Hepatocyte (in vitro differentiated cells): ENCODE results near the gene TENT5D. TPM values are rescaled to one million over a fixed set of nuclear protein-coding genes. Genes with fewer than 3 reads are reported as not detected.

Source experiments
- DNase-seq: peaks from one replicate; pipeline ENCODE4 v3.0.0-alpha.2; 2016; ENCODE audit warnings: low spot score
- H2AFZ ChIP-seq: fragments of 200-600 bp; sonication (generic); 2 replicates; pipeline ENCODE4 v1.6.0; 2016; ENCODE audit warnings: antibody characterized with exemption, mild to moderate bottlenecking
- H3K27ac ChIP-seq: fragments of 200-600 bp; sonication (generic); 2 replicates; pipeline ENCODE4 v1.5.1; 2016; ENCODE audit warnings: mild to moderate bottlenecking
- H3K27me3 ChIP-seq: fragments of 200-600 bp; sonication (generic); 2 replicates; pipeline ENCODE4 v1.6.1; 2016
- H3K36me3 ChIP-seq: fragments of 200-600 bp; sonication (generic); replicated peaks from 2 replicates; pipeline ENCODE4 v1.5.1; 2016; ENCODE audit warnings: low read depth; ENCODE audit not compliant: insufficient read depth
- H3K4me1 ChIP-seq: fragments of 200-600 bp; sonication (generic); 2 replicates; pipeline ENCODE4 v1.5.1; 2016; ENCODE audit warnings: mild to moderate bottlenecking, moderate library complexity; ENCODE audit not compliant: insufficient read depth
- H3K4me2 ChIP-seq: fragments of 200-600 bp; sonication (generic); 2 replicates; pipeline ENCODE4 v1.6.0; 2016
- H3K4me3 ChIP-seq: fragments of 200-600 bp; sonication (generic); 2 replicates; pipeline ENCODE4 v1.5.1; 2016; ENCODE audit warnings: mild to moderate bottlenecking
- H3K79me2 ChIP-seq: fragments of 200-600 bp; sonication (generic); 2 replicates; pipeline ENCODE4 v1.6.0; 2017; ENCODE audit warnings: mild to moderate bottlenecking
- H3K9me2 ChIP-seq: fragments of 200-600 bp; sonication (generic); replicated peaks from 2 replicates; pipeline ENCODE4 v1.6.0; 2017; ENCODE audit warnings: mild to moderate bottlenecking; ENCODE audit not compliant: insufficient read depth
- H3K9me3 ChIP-seq: fragments of 200-600 bp; sonication (generic); 2 replicates; pipeline ENCODE4 v1.5.1; 2016; ENCODE audit warnings: low read depth, mild to moderate bottlenecking
- H4K20me1 ChIP-seq: fragments of 200-600 bp; sonication (generic); 2 replicates; pipeline ENCODE4 v1.6.0; 2016; ENCODE audit warnings: mild to moderate bottlenecking; ENCODE audit not compliant: insufficient read depth, poor library complexity, severe bottlenecking
- EZH2 ChIP-seq: fragments of 200-600 bp; sonication (generic); IDR thresholded peaks from 2 replicates; pipeline ENCODE4 v1.6.1; 2016; ENCODE audit warnings: antibody characterized with exemption, mild to moderate bottlenecking, borderline replicate concordance
- EZH2phosphoT487 ChIP-seq: fragments of 200-600 bp; sonication (generic); IDR thresholded peaks from one replicate; pipeline ENCODE4 v1.6.1; 2018; ENCODE audit warnings: antibody characterized with exemption, mild to moderate bottlenecking, low read depth, moderate library complexity; ENCODE audit not compliant: unreplicated experiment, severe bottlenecking
- WGBS: methylation state at CpG from one replicate; pipeline ENCODE4 v1.1.6; 2016; ENCODE audit warnings: low lambda C conversion rate; ENCODE audit errors: missing lambda C conversion rate; 5-methylcytosine and 5-hydroxymethylcytosine counted together
- polyA plus RNA-seq: library from polyadenylated mRNA; unstranded; fragments of >200 nt; fragmentation: Nextera tagmentation; extraction: Ambion mirVana; gene quantifications from 2 replicates; pipeline ENCODE4 v1.2.1, GENCODE V29; 2016
- total RNA-seq: library from RNA; depleted of rRNA; stranded (reverse); fragments of >200 nt; gene quantifications from 2 replicates; pipeline ENCODE4 v1.2.3, GENCODE V29; 2014
- TF ChIP-seq, protein P1 (sequence below): fragments of 200-600 bp; sonication (generic); IDR thresholded peaks from 2 replicates; pipeline ENCODE4 v1.5.1; 2016; ENCODE audit warnings: antibody characterized with exemption, mild to moderate bottlenecking; ENCODE audit not compliant: poor library complexity

Gene TENT5D
- total and polyA plus RNA-seq, 2 experiments from 2014 or later: 0.03 TPM; not detected in 1

DNA sequence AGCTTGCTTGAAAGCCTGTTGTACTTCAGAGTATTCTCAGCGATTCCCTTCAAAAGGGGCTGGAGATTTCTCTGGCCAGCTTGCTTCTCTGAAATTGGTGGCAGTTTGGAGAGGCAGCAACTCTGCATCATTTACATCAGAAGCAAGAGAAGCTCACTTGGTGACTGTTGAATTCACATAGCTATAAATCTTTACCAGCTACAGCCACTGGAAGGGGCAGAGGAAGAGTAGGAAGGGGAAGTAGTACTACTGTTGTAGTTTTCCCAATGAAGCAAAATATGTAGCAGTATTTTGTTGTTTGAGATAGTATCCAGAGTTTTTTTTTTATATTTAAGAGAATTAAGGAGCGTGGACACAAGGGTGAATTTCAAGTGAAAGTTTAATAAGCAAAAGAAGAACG is 2.8 kb downstream of the TENT5D start:
- TF ChIP-seq EZH2phosphoT487 (no peak), EZH2 (no peak)
- TF ChIP-seq, protein P1, sequence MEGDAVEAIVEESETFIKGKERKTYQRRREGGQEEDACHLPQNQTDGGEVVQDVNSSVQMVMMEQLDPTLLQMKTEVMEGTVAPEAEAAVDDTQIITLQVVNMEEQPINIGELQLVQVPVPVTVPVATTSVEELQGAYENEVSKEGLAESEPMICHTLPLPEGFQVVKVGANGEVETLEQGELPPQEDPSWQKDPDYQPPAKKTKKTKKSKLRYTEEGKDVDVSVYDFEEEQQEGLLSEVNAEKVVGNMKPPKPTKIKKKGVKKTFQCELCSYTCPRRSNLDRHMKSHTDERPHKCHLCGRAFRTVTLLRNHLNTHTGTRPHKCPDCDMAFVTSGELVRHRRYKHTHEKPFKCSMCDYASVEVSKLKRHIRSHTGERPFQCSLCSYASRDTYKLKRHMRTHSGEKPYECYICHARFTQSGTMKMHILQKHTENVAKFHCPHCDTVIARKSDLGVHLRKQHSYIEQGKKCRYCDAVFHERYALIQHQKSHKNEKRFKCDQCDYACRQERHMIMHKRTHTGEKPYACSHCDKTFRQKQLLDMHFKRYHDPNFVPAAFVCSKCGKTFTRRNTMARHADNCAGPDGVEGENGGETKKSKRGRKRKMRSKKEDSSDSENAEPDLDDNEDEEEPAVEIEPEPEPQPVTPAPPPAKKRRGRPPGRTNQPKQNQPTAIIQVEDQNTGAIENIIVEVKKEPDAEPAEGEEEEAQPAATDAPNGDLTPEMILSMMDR: no peak
- H3K79me2 ChIP-seq: no peaks in the 10 kb centered on the region
- H3K4me1 ChIP-seq: no peaks in the 10 kb centered on the region
- no peak overlapping the region for H3K27ac ChIP-seq
- H2AFZ ChIP-seq: no peak overlapping the region
- 60% methylated on average over 3 of the region's 3 CpGs for WGBS
- no peaks in the 10 kb centered on the region for H3K36me3 ChIP-seq
- no peak for DNase-seq
- H3K9me2 ChIP-seq: no peaks in the 10 kb centered on the region
- no peaks in the 10 kb centered on the region for H3K9me3 ChIP-seq
- no peak overlapping the region for H3K4me2 ChIP-seq
- H4K20me1 ChIP-seq: no peaks in the 10 kb centered on the region
- H3K27me3 ChIP-seq: no peaks in the 10 kb centered on the region
- no peak overlapping the region for H3K4me3 ChIP-seq

DNA sequence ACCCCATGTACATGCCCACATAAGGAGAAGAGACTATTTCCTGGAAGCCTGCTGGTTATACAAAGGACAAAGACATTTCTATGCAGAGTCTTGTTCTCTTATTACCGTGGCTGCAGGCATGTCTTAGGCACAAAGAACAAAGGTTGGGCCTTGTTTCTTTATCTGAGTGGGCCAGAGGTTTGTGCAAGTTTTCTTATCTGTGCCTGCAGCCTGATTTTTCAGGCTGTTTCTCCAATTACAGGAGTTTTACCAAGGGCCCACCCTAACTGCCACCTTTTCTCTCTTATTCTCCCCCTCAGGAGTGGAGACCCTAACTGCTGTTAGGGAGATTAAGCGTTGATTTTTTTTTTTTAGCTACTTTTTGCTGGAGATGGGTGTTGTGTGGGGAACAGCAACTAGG is 3.5 kb downstream of the TENT5D start:
- H3K4me1 ChIP-seq: no peaks in the 10 kb centered on the region
- no peak overlapping the region for H2AFZ ChIP-seq
- peak overlapping the region; percentile 51 for H3K27ac ChIP-seq
- no peaks in the 10 kb centered on the region for H3K36me3 ChIP-seq
- no peaks in the 10 kb centered on the region for H3K79me2 ChIP-seq
- TF ChIP-seq EZH2 (no peak), EZH2phosphoT487 (no peak)
- TF ChIP-seq, protein P1: no peak
- no peaks in the 10 kb centered on the region for H3K9me2 ChIP-seq
- H4K20me1 ChIP-seq: no peaks in the 10 kb centered on the region
- 57% methylated on average over 2 of the region's 2 CpGs for WGBS
- no peak overlapping the region for H3K4me2 ChIP-seq
- no peaks in the 10 kb centered on the region for H3K9me3 ChIP-seq
- no peaks in the 10 kb centered on the region for H3K27me3 ChIP-seq
- no peak for DNase-seq
- H3K4me3 ChIP-seq: no peak overlapping the region

DNA sequence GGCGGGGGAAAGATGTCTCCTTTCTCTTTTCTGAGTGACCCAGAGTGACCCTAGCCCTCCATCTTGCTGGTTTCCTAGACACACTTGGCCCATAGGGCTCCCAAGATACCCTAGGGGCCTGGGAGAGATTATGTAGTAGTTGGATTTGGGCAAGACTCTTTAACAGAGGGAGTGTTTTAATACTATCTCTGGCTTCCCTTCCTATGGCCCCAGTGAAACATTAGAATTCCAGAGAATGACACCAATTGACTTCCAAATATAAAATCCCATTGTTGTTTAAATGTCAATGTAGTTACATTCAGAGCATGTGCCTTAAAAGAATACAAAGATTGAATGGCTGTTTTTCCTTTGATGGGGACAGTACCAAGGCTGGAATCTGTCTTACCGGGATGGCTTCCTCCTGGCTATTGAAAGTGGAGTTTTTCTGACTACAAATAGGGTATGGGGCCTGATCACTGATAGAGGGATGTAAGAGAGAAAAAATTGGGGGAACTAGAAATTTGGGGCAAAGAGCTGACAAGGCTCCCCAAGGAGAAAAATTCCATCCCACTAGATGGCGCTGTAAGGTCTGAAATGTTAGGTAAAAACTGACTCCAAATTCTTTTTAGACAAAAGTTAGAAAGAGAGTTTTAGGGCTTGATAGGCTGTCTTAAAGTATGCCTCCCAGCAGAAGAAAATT is 10.7 kb downstream of the TENT5D start:
- Histone ChIP-seq H3K36me3 (no peaks in the 10 kb centered on the region), H3K4me1 (no peaks in the 10 kb centered on the region), H3K4me3 (no peak overlapping the region), H4K20me1 (no peaks in the 10 kb centered on the region), H3K79me2 (no peaks in the 10 kb centered on the region), H3K4me2 (no peak overlapping the region), H3K27me3 (no peaks in the 10 kb centered on the region), H3K27ac (no peak overlapping the region), H2AFZ (no peak overlapping the region), H3K9me3 (peaks cover 3% of the 10 kb centered on the region), H3K9me2 (no peaks in the 10 kb centered on the region)
- 48% methylated on average over 3 of the region's 3 CpGs for WGBS
- DNase-seq: no peak
- TF ChIP-seq EZH2phosphoT487: no peak
- TF ChIP-seq EZH2: no peak
- TF ChIP-seq, protein P1: no peak

DNA sequence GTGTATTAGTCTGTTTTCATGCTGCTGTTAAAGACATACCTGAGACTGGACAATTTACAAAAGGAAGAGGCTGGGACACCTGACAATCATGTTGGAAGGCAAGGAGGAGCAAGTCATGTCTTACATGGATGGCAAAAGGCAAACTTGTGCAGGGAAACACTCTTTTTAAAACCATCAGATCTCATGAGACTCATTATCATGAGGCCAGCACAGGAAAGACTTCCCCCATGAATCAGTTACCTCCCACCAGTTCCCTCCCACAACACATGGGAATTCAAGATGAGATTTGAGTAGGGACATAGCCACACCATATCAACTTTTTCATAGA is 11.2 kb downstream of the TENT5D start:
- Histone ChIP-seq H3K27me3 (no peaks in the 10 kb centered on the region), H3K36me3 (no peaks in the 10 kb centered on the region), H3K9me2 (no peaks in the 10 kb centered on the region), H3K4me3 (no peak overlapping the region), H4K20me1 (no peaks in the 10 kb centered on the region), H3K4me1 (no peaks in the 10 kb centered on the region), H3K9me3 (peaks cover 3% of the 10 kb centered on the region), H3K4me2 (no peak overlapping the region), H3K27ac (no peak overlapping the region), H2AFZ (no peak overlapping the region), H3K79me2 (no peaks in the 10 kb centered on the region)
- TF ChIP-seq, protein P1: no peak
- TF ChIP-seq EZH2phosphoT487 (no peak), EZH2 (no peak)
- no peak for DNase-seq
